Urinary bladder (tissue), 4 donors: ENCODE results near the gene LRRC27. TPM values are rescaled to one million over a fixed set of nuclear protein-coding genes. Genes with fewer than 3 reads are reported as not detected.

Experiments used
- DNase-seq: peaks from one replicate; pipeline ENCODE4 v3.0.0-alpha.2; 2015; ENCODE audit errors: extremely low spot score
- H3K27ac ChIP-seq: one replicate; pipeline ENCODE4 v1.5.1; 2013; ENCODE audit warnings: low read depth, mild to moderate bottlenecking, moderate library complexity
- H3K36me3 ChIP-seq: one replicate; pipeline ENCODE4 v1.6.1; 2013; ENCODE audit warnings: mild to moderate bottlenecking, moderate library complexity; ENCODE audit not compliant: insufficient read depth
- H3K4me1 ChIP-seq: one replicate; pipeline ENCODE4 v1.6.1; 2013; ENCODE audit warnings: mild to moderate bottlenecking, moderate library complexity; ENCODE audit not compliant: insufficient read depth
- H3K4me3 ChIP-seq: one replicate; pipeline ENCODE4 v1.5.1; 2013; ENCODE audit warnings: low read depth, low read length
- WGBS: extraction: QIAGEN DNeasy Blood & Tissue Kit; methylation state at CpG from one replicate; pipeline ENCODE4 v1.1.7; 2013; 5-methylcytosine and 5-hydroxymethylcytosine counted together
- polyA plus RNA-seq: library from polyadenylated mRNA; stranded (reverse); fragments of 200-250 nt; gene quantifications from one replicate; pipeline ENCODE4 v1.2.3, GENCODE V29; 2013
- total RNA-seq: library from RNA; depleted of rRNA; stranded (reverse); fragments of >200 nt; gene quantifications from one replicate; pipeline ENCODE4 v1.2.3, GENCODE V29; 2014
- donor health status: healthy with polysubstance abuse.
- donor health status: healthy.

Gene LRRC27
- total and polyA plus RNA-seq, 2 donors = 6.5 to 13.2 TPM

DNA sequence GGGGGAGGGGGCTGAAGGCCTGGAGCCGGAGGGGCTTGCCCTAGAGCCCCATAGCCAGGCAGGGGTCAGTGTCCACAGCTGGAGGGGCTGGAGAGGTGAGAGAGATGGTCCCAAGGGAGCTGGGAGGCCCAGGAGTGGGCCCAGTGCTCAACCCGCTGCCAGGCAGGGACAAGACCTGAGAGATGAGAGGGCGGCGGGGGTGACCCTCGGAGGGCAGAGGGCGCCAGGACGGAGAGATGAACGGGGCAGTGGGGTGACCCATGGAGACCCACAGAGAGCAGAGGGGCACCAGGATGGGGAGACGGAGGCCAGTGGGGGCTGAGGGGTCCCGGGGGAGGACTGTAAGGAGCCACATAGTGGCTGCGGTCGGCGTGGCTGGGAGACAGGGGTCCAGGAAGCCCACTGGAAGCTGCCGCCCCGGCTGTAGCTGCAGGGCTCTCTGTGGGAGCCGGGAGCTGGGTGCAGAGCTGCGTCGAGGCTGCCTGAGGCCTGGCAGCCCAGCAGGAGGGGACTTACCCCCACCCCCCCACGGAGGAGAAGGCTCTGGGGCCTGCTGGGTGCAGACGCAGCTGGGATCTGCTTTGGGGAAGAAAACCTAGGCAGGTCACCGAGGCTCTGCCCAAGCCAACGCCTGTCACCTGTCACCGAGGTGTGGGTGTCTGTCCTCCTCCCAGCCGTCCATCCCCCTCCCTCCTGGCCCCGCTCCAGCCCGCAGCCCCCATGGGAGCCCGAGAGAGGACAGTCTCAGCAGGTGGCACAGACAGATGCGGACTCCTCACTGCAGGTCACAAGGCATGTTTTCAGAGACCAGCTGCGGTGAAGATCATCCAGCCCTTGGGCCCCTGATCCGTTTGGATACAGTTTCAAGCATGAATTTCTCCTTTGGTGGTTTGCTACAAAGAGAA, 90.1 kb downstream of the LRRC27 start:
- DNase-seq = no peak
- WGBS = 63% methylated on average over 30 of the region's 30 CpGs

DNA sequence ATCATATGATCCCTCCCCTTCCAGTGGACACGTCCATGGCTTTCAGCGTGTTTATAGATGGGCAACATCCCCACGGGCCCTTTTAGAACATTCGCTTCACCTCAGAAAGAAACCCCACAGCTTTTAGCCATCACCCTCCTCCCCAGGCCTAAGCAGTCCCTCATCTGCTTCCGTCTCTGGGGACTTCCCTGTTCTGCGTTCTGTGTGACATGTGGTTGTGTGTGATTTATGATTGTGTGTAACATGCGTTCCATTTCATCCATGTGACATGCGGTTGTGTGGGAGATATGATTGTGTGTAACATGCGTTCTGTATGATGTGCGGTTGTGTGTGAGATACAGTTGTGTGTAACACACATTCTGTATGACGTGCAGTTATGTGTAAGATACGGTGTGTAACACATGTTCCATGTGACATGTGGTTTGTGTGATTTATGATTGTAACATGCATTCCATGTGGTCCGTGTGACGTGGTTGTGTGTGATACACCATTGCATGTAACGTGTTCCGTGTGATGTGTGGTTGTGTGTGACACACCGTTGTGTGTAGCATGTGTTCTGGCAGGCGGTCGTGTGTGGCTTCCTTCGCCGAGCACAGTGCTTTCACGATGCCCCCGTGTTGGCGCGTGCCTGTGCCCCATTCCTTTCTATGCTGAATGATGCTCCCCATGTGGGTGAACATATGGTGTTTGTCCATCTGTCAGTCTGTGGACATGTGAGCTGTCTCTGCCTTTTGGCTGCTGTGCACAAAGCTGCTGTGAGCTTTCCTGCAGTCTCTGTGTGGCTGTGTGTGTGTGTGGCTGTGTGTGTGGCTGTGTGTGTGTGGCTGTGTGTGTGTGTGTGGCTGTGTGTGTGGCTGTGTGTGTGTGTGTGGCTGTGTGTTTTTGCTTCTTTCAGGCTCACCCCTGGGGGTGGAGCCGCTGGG, 91.2 kb downstream of the LRRC27 start:
- Histone ChIP-seq H3K4me1 (peaks cover 3% of the 10 kb centered on the region), H3K36me3 (no peaks in the 10 kb centered on the region), H3K27ac (no peak overlapping the region), H3K4me3 (no peak overlapping the region)
- WGBS = 70% methylated on average over 26 of the region's 26 CpGs
- DNase-seq = no peak

More for the DNA sequence above, 90.1 kb downstream of the LRRC27 start:
- Histone ChIP-seq H3K4me3 (no peak overlapping the region), H3K4me1 (peaks cover 3% of the 10 kb centered on the region), H3K36me3 (no peaks in the 10 kb centered on the region), H3K27ac (peak overlapping the region; percentile 80)

DNA sequence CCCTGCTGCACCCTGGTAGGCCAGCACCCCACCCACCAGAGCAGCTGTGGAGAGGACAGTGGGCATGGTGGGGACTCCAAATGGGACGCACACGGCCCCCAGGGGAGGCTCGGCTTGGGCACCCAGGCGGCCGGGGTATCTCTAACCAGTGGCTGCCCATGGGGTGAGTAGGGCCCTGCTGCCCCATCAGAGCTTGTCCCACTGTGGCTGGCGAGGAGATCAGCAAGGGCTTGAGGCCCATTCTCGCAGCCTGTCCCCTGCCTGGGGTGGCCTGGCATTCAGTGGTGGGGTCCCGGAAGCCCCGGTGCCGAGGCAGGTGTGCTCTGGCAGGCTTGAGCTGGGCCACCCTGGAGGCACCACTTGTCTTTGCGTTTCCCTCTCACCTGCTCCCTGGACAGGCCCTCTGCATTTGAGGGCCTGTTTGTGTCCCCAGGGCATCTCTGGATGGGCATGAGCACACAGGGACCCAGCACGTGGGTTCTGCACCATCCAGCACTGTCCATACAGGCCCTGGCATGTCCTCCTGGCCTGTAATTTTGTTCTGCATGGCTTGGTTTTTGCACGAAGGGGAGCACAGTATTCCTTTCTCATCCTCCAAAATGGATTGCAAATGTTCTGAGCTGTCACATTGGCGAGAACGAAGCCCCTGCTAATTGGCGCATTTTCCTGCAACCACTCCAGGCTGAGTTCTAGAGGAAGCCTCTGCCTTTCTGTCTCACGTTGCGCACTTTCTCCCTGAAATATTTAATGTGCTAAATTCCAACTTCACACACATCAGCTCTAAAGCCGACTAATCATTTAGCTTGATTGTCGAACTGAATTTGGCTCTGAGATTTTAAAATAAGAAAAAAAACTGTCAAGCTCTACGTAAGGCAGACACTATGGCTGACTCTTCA, 92.2 kb downstream of the LRRC27 start:
- H3K27ac ChIP-seq = peak overlapping the region; percentile 51
- whole genome bisulfite sequencing = 86% methylated on average over 21 of the region's 21 CpGs
- H3K36me3 ChIP-seq = no peaks in the 10 kb centered on the region
- DNase-seq = no peak
- no peak overlapping the region for H3K4me3 ChIP-seq
- peaks cover 3% of the 10 kb centered on the region for H3K4me1 ChIP-seq

DNA sequence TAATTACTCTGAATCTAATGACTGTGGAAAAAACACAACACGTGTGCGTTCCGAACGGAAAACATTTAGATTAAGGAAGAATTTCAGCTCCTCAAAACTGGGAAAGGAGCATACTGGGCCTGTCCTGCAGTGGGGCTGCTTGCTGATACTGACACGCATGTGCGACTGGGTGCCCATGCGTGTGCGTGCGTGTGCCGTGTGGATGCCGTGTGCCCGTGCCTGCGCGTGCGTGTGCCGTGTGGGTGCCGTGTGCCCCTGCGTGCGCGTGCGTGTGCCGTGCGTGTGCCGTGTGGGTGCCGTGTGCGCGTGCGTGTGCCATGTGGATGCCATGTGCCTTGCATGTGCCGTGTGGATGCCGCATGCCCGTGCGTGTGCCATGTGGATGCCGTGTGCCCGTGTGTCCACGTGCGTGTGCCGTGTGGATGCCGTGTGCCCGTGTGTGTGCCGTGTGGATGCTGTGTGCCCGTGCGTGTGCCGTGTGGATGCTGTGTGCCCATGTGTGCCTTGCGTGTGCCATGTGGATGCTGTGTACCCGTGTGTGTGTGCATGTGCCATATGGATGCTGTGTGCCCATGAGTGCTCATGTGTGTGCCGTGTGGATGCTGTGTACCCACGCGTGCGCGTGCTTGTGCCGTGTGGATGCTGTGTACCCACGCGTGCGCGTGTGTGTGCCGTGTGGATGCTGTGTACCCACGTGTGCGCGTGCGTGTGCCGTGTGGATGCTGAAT, 93.2 kb downstream of the LRRC27 start:
- WGBS = 97% methylated on average over 61 of the region's 61 CpGs
- Histone ChIP-seq H3K36me3 (no peaks in the 10 kb centered on the region), H3K4me3 (no peak overlapping the region), H3K4me1 (peaks cover 3% of the 10 kb centered on the region), H3K27ac (no peak overlapping the region)
- DNase-seq = no peak

DNA sequence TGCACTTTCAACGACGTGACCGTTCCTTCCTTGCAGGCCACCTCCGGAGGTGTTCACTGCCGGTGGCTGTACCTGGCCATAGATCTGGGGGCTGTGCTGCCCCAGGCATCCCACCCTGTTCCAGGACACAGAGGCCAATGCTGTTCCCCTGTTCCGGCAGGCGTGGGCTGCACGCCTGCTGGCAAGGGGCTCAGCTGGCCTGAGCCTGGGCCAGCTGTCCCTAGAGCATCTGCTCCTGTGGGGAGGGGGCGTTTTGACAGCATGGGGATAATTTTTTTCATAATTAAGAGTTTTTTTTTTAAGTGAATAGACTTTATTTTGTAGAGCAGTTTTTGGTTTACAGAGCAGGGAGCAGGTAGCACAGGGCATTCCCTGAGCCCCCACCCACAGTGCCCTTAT, 93.8 kb downstream of the LRRC27 start:
- Histone ChIP-seq H3K27ac (no peak overlapping the region), H3K4me3 (no peak overlapping the region), H3K4me1 (peaks cover 3% of the 10 kb centered on the region), H3K36me3 (no peaks in the 10 kb centered on the region)
- no peak for DNase-seq
- WGBS = 89% methylated on average over 9 of the region's 9 CpGs

DNA sequence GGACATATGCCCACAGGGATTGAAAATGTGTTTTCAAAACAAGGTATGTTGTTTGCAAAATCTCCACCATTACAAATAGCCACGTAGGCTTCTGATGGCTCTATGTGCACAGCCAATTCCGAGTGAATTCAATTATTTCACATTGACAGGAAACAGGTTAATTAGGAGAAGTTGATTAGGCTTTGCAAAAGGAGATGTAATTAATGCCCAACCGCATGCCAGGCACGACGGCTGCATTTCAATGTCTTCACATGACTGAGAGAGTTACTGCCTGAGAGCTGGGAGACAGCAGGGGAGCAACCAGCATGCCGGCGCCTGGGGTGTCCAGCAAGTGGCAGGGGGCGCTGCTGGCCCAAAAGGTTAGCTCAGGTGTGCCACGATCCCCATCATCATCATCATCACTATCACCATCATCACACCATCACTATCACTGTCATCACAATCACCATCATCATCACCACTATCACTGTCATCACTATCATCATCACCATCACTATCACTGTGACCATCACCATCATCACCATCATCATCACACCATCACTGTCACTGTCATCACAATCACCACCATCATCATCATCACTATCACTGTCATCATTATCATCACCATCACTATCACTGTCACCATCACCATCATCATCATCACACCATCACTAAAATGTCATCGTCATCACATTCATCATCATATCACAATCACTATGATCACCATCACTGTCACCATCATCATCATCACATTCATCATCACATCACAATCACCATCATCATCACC, 95.2 kb downstream of the LRRC27 start:
- no peaks in the 10 kb centered on the region for H3K36me3 ChIP-seq
- no peak overlapping the region for H3K4me3 ChIP-seq
- DNase-seq = no peak
- no peak overlapping the region for H3K27ac ChIP-seq
- no peaks in the 10 kb centered on the region for H3K4me1 ChIP-seq
- WGBS = 92% methylated on average over 10 of the region's 10 CpGs

DNA sequence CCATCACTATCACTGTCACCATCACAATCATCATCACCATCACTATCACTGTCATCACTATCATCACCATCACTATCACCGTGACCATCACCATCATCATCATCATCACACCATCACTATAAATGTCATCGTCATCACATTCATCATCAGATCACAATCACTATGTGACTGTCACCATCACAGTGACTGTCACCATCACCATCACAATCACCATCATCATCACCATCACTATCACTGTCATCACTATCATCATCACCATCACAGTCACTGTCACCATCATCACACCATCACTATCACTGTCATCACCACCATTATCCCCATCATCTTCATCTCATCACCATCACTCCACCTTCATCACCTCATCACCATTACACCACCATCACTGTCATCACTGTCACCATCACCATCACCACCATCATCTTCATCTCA, 96.0 kb downstream of the LRRC27 start:
- no peaks in the 10 kb centered on the region for H3K36me3 ChIP-seq
- H3K27ac ChIP-seq = no peak overlapping the region
- WGBS = 94% methylated on average over 2 of the region's 2 CpGs
- H3K4me1 ChIP-seq = no peaks in the 10 kb centered on the region
- no peak overlapping the region for H3K4me3 ChIP-seq
- DNase-seq = no peak

DNA sequence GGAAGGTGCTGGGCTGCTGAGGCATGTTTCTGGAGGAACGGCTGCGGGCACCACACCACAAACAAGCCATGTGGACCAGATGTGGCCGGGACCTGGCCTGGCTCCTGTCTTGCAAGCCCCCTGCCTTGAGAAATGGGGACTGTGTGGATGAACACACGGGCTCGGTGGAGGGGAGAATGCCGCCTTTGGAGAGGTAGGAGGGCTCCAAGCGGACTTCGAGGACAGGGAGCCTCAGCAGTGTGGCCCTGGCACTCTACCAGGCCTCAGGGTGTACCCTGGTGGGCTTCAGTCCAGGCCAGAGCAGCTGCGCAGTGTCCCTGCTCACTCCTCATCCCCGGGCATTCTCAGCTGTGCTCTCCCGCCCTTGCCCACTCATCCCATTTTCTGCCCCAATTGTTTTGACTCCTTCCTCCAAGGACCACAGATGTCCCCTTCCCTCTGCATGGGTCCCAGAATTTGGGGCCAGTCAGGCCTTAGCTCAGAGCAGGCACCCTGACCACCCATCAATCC, 96.5 kb downstream of the LRRC27 start:
- Histone ChIP-seq H3K36me3 (no peaks in the 10 kb centered on the region), H3K27ac (no peak overlapping the region), H3K4me1 (no peaks in the 10 kb centered on the region), H3K4me3 (no peak overlapping the region)
- WGBS = 95% methylated on average over 11 of the region's 11 CpGs
- DNase-seq = no peak

Other genes with a start within 250 kb of the LRRC27 start
- gene DPYSL4, start 145.2 kb upstream of the LRRC27 start, total RNA-seq = 1.7 TPM
- gene DPYSL4, start 145.2 kb upstream of the LRRC27 start, polyA plus RNA-seq = 1.5 TPM
- gene STK32C, start 24.2 kb upstream of the LRRC27 start, total RNA-seq = 4.8 TPM
- gene STK32C, start 24.2 kb upstream of the LRRC27 start, polyA plus RNA-seq = 13.6 TPM
- 6.8 TPM for gene PWWP2B, start 65.0 kb downstream of the LRRC27 start, total RNA-seq
- 16.6 TPM for gene PWWP2B, start 65.0 kb downstream of the LRRC27 start, polyA plus RNA-seq
- gene INPP5A, start 205.6 kb downstream of the LRRC27 start, total RNA-seq = 61.0 TPM
- 66.2 TPM for gene INPP5A, start 205.6 kb downstream of the LRRC27 start, polyA plus RNA-seq